Stomach (tissue), 19 donors: ENCODE results near the gene KIT. TPM values are rescaled to one million over a fixed set of nuclear protein-coding genes. Genes with fewer than 3 reads are reported as not detected.

Source experiments
- DNase-seq, 2 donors: peaks; one replicate each; pipeline versions ENCODE4 v3.0.0 to v3.0.0-alpha.2; 2013 to 2019
- H3K27ac ChIP-seq, 5 donors: fragments of 200-600 bp in 4 of 5; sonication (generic) in 4 of 5; one replicate each; pipeline ENCODE4 v1.5.1; 2013 to 2019; ENCODE audit warnings: mild to moderate bottlenecking in 1 of 5, moderate library complexity in 1 of 5
- H3K27me3 ChIP-seq, 3 donors: fragments of 200-600 bp; sonication (generic); one replicate each; pipeline ENCODE4 v1.5.1; 2017 to 2019; ENCODE audit warnings: mixed run types in 1 of 3
- H3K36me3 ChIP-seq, 4 donors: fragments of 200-600 bp; sonication (generic); 1 replicate in 3 of 4; 2 replicates in 1 of 4; pipeline ENCODE4 v1.5.1; 2016 to 2019
- H3K4me1 ChIP-seq, 4 donors: fragments of 200-600 bp; sonication (generic); one replicate each; pipeline ENCODE4 v1.5.1; 2016 to 2019
- H3K4me3 ChIP-seq, 4 donors: fragments of 200-600 bp; sonication (generic) in 3 of 4; one replicate each; pipeline ENCODE4 v1.5.1; 2016 to 2019; ENCODE audit warnings: mild to moderate bottlenecking in 1 of 4
- H3K9me3 ChIP-seq, 4 donors: fragments of 200-600 bp; sonication (generic); one replicate each; pipeline ENCODE4 v1.5.1; 2016 to 2019
- CTCF ChIP-seq, 7 experiments: fragments of 450-650 bp in 4 of 7; fragments of 200-600 bp in 3 of 7; sonication (generic) in 3 of 7; IDR thresholded peaks; one replicate each; pipeline ENCODE4 v1.5.1; 2016 to 2019; ENCODE audit warnings: antibody characterized with exemption in 7 of 7, control low read depth in 2 of 7, mild to moderate bottlenecking in 1 of 7
- EP300 ChIP-seq: sonication (generic); formaldehyde crosslinking; IDR thresholded peaks from one replicate; pipeline ENCODE4 v1.6.1; 2017; ENCODE audit warnings: antibody characterized with exemption
- POLR2A ChIP-seq, 4 donors: fragments of 450-650 bp; IDR thresholded peaks; one replicate each; pipeline ENCODE4 v1.6.1; 2016; ENCODE audit warnings: antibody characterized with exemption in 4 of 4, control low read depth in 2 of 4, mild to moderate bottlenecking in 1 of 4, moderate library complexity in 1 of 4
- POLR2AphosphoS5 ChIP-seq, 3 donors: sonication (generic); formaldehyde crosslinking; IDR thresholded peaks; one replicate each; pipeline ENCODE4 v1.6.1; 2016; ENCODE audit warnings: antibody characterized with exemption in 3 of 3
- WGBS, 5 donors: extraction: QIAGEN DNeasy Blood & Tissue Kit in 3 of 5; methylation state at CpG; one replicate each; pipeline versions ENCODE4 v1.1.5 to v1.1.7; 2013 to 2018; 5-methylcytosine and 5-hydroxymethylcytosine counted together
- intact Hi-C: fragments of 100-400 bp; cut with DNase I; formaldehyde crosslinking; loops from one replicate; pipeline ENCODE4 v1.15.1; 2023; ENCODE audit warnings: low total_unique reads
- long read RNA-seq, 10 donors: transcript quantifications; one replicate each; lab custom pipeline, GENCODE V29; 2026
- polyA plus RNA-seq, 3 donors: library from polyadenylated mRNA; stranded (reverse); fragments of 200-250 nt; gene quantifications; one replicate each; pipeline ENCODE4 v1.2.3, GENCODE V29; 2013
- total RNA-seq, 5 donors: library from RNA; depleted of rRNA; stranded (reverse); fragments of >200 nt; gene quantifications; one replicate each; pipeline versions ENCODE4 v1.1.0 to v1.2.3, GENCODE V29; 2014 to 2016
- donor health status: healthy with polysubstance abuse.
- donor health status: Bipolar disorder and iron deficiency.
- donor health status: healthy.

KIT gene
- total RNA-seq (10 to 100 TPM in 4 of 5 donors, 1 to 10 TPM in 1; 4.6 to 55.8 (median 34.8) TPM), polyA plus RNA-seq (1 to 10 TPM; 1.9 to 4.0 (median 3.8) TPM)
- long read RNA-seq, donor 1, partial matches to known transcripts = 0 of 2 reads
- long read RNA-seq, donor 1, other reads (novel, unspliced or antisense) = 0 of 2 reads
- long read RNA-seq, donor 2, partial matches to known transcripts = 0 of 3 reads
- long read RNA-seq, donor 2, other reads (novel, unspliced or antisense) = 0 of 3 reads
- long read RNA-seq, donor 3 = 0 reads
- long read RNA-seq, donor 4 = 0 reads
- long read RNA-seq, donor 5, partial matches to known transcripts = 5 of 9 reads
- long read RNA-seq, donor 5, other reads (novel, unspliced or antisense) = 0 of 9 reads
- long read RNA-seq, donor 6 = 0 reads
- long read RNA-seq, donor 7, transcript KIT-204 (2 exons, 538 nt) = major isoform, 6 of 8 reads
- long read RNA-seq, donor 7, partial matches to known transcripts = 0 of 8 reads
- long read RNA-seq, donor 7, other reads (novel, unspliced or antisense) = 0 of 8 reads
- long read RNA-seq, donor 8, full-length matches to known transcripts = 2 of 2 reads
- long read RNA-seq, donor 8, partial matches to known transcripts = 0 of 2 reads
- long read RNA-seq, donor 8, other reads (novel, unspliced or antisense) = 0 of 2 reads
- long read RNA-seq, donor 9, transcript KIT-204 (2 exons, 538 nt) = major isoform, 6 of 6 reads
- long read RNA-seq, donor 9, partial matches to known transcripts = 0 of 6 reads
- long read RNA-seq, donor 9, other reads (novel, unspliced or antisense) = 0 of 6 reads
- long read RNA-seq, donor 10 = 0 reads

GRCh38 chr4:54657551-54658251 is at the start of gene KIT:
KIT (plus strand) TSS chr4:54657957; CDS start chr4:54658015, 58 bp downstream.
- WGBS, 5 donors = 0 to 2% (median 1%) methylated on average over 1 to 72 of the region's 72 CpGs
- no peaks in the 10 kb centered on the region for H3K9me3 ChIP-seq
- H3K27me3 ChIP-seq = peaks cover 0 to 55% (median 27%) of the 10 kb centered on the region in 3 donors
- DNase-seq = peak; percentile 57 to 91
- intact Hi-C loops = no loop called here
- no peaks in the 10 kb centered on the region for H3K36me3 ChIP-seq
- H3K4me1 ChIP-seq = peaks cover 24 to 35% (median 32%) of the 10 kb centered on the region in 4 donors
- H3K27ac ChIP-seq = peak within 1 kb of the TSS; percentile 53 to 77 (median 65)
- H3K4me3 ChIP-seq = peak within 1 kb of the TSS; percentile 50 to 73 (median 58)
- TF ChIP-seq POLR2AphosphoS5 (IDR thresholded peaks at IDR 0.05) (peak in 1 of 3 donors; percentile 50), EP300 (no peak)

GRCh38 chr4:54609310-54609709 is 48.4 kb upstream of the KIT start:
- Histone ChIP-seq H3K4me1 (no peaks in the 10 kb centered on the region), H3K27ac (no peak overlapping the region), H3K36me3 (no peaks in the 10 kb centered on the region), H3K4me3 (no peak overlapping the region), H3K27me3 (no peaks in the 10 kb centered on the region), H3K9me3 (peaks cover 0 to 8% (median 3%) of the 10 kb centered on the region in 4 donors)
- DNase-seq = no peak
- intact Hi-C loops = no loop called here
- WGBS, 5 donors = 89 to 93% (median 91%) methylated on average over 1 of the region's 1 CpG
- TF ChIP-seq POLR2AphosphoS5 (IDR thresholded peaks at IDR 0.05) (no peak), EP300 (no peak), CTCF (IDR thresholded peaks at IDR 0.05) (no peak), POLR2A (IDR thresholded peaks at IDR 0.05) (no peak)

GRCh38 chr4:54614149-54614548 is 43.6 kb upstream of the KIT start:
- 79 to 86% (median 84%) methylated on average over 4 of the region's 4 CpGs for WGBS, 5 donors
- H3K4me3 ChIP-seq = no peak overlapping the region
- no peak for TF ChIP-seq POLR2AphosphoS5 (IDR thresholded peaks at IDR 0.05)
- TF ChIP-seq POLR2A (IDR thresholded peaks at IDR 0.05) = no peak
- no peak for TF ChIP-seq CTCF (IDR thresholded peaks at IDR 0.05)
- TF ChIP-seq EP300 = no peak
- intact Hi-C loops = no loop called here
- no peak overlapping the region for H3K27ac ChIP-seq
- H3K4me1 ChIP-seq = no peaks in the 10 kb centered on the region
- H3K27me3 ChIP-seq = no peaks in the 10 kb centered on the region
- no peak for DNase-seq
- H3K36me3 ChIP-seq = no peaks in the 10 kb centered on the region
- H3K9me3 ChIP-seq = no peaks in the 10 kb centered on the region

- intact Hi-C loops = no loop called here
- TF ChIP-seq POLR2A (IDR thresholded peaks at IDR 0.05) (no peak), EP300 (no peak), CTCF (IDR thresholded peaks at IDR 0.05) (no peak), POLR2AphosphoS5 (IDR thresholded peaks at IDR 0.05) (no peak)
- Histone ChIP-seq H3K9me3 (no peaks in the 10 kb centered on the region), H3K36me3 (no peaks in the 10 kb centered on the region), H3K4me3 (no peak overlapping the region), H3K4me1 (peaks cover 0 to 7% (median under 1%) of the 10 kb centered on the region in 4 donors), H3K27me3 (no peaks in the 10 kb centered on the region), H3K27ac (no peak overlapping the region)
- DNase-seq = no peak
- WGBS, 5 donors = 90 to 96% (median 93%) methylated on average over 3 of the region's 3 CpGs
Observed at GRCh38 chr4:54620773-54621172, 37.0 kb upstream of the KIT start.
